Suppressor macrophage treated with lipopolysaccharide for 4 hours (primary cell): ENCODE data around the gene ABCA5.
A peak's percentile ranks its signal among the peaks of the same experiment; 100 is the strongest.

Experiments
- DNase-seq: peaks from one replicate; pipeline ENCODE4 v3.0.0-alpha.2; 2020

Gene ABCA5, protein sequence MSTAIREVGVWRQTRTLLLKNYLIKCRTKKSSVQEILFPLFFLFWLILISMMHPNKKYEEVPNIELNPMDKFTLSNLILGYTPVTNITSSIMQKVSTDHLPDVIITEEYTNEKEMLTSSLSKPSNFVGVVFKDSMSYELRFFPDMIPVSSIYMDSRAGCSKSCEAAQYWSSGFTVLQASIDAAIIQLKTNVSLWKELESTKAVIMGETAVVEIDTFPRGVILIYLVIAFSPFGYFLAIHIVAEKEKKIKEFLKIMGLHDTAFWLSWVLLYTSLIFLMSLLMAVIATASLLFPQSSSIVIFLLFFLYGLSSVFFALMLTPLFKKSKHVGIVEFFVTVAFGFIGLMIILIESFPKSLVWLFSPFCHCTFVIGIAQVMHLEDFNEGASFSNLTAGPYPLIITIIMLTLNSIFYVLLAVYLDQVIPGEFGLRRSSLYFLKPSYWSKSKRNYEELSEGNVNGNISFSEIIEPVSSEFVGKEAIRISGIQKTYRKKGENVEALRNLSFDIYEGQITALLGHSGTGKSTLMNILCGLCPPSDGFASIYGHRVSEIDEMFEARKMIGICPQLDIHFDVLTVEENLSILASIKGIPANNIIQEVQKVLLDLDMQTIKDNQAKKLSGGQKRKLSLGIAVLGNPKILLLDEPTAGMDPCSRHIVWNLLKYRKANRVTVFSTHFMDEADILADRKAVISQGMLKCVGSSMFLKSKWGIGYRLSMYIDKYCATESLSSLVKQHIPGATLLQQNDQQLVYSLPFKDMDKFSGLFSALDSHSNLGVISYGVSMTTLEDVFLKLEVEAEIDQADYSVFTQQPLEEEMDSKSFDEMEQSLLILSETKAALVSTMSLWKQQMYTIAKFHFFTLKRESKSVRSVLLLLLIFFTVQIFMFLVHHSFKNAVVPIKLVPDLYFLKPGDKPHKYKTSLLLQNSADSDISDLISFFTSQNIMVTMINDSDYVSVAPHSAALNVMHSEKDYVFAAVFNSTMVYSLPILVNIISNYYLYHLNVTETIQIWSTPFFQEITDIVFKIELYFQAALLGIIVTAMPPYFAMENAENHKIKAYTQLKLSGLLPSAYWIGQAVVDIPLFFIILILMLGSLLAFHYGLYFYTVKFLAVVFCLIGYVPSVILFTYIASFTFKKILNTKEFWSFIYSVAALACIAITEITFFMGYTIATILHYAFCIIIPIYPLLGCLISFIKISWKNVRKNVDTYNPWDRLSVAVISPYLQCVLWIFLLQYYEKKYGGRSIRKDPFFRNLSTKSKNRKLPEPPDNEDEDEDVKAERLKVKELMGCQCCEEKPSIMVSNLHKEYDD (N-terminal part only)

DNA sequence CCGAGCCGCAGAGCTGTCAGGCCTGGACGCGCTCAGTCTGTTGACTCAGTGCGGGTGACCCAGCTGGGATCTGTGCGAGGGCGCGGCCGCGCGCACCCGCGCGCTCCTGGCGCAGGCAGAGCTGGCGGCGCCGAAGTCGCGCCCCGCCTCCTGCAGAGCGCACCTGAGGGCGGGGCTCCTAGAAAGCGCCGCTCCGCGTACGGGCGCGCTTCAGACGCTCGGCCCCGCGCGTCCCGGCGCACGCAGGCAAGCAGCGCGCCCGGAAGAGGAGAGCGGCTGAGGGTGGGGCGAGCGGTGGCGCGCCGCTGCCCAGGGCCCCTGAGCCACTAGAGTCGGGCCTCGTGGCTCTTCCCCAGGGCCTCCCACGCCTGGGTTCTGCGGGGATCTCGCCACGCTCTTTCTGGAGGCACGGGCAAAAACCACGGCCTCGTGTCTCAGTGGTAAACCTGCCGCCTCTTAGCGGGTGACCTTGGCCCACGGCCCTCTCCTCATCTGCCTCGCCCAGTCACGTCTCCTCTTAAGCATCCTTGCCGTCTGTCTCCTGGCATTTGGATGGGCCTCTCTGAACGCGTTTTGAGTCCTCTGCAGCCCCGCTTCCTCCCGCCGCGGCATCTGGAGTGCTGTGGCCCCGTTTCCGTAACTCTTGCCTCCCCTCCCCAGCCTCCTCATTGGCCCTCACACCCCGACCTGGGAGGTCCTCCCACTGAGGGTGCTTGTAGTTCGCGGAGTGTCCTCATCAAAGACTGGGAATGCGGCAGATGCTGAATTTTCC, at the start of gene ABCA5:
Gene ABCA5 (minus strand): TSS at position 74 of the 772 bp plus-strand sequence. CDS start 12,718 bp downstream, outside the sequence.
- peak; percentile 86 for DNase-seq

DNA sequence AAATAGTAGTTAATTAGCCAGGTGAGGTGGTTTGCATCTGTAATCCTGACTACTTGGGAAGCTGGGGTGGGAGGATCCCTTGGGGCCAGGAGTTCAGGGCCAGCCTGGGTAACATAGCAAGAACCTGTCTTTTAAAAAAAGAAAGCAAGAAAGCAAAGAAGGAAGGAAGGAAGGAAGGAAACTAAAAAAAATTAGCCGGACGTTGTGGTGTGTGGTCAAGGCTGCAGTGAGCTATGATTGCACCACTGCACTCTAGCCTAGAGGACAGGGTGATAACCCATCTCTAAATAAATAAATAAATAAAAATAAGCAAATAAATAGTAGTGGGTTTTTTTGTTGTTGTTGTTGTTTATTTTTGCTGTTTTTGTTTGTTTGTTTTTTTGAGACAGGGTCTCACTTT, 48.3 kb upstream of the ABCA5 start:
- DNase-seq = peak; percentile 14

DNA sequence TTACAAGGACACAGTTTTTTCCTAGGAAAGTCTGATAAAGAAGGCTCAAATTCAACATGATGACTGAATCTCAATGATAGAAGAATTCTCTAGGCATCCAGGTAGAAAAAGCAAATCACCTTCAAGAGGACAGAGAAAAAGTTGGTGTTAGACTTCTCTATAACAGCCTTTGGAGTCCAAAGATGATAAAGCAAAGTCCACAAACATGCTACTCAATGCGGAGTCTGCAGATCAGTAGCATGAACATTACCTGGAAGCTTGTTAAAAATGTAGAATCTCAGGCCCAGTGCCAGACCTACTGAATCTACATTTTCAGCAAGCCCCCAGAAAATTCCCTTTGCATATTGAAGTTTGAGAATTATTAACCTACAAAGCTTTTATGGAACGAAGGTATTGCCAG, 46.1 kb upstream of the ABCA5 start:
- no peak for DNase-seq

GRCh38 chr17:69367298-69367697, 40.4 kb upstream of the ABCA5 start:
- DNase-seq = peak; percentile 19

GRCh38 chr17:69363488-69364210, 36.7 kb upstream of the ABCA5 start:
- no peak for DNase-seq

DNA sequence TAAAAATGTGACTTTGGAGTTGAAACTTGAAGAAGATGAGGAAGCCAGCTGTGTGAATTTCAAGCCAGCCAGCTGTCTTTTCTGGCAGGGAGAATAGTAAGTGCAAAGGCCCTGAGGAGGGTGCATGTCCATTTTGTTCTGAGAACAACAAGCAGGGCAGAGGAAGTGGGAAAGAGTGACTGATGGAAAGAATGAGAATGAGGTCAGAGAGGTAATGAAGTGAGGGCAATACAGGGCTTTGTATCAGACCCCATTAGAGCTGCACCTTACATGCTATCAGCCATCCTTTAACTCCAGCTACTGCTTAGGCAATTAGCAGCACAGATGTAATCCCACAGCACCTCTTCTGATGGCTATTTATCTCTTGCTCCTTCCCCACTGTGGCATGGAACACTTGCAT, 34.2 kb upstream of the ABCA5 start:
- DNase-seq = no peak

GRCh38 chr17:69358688-69359596, 32.0 kb upstream of the ABCA5 start:
- DNase-seq = no peak

GRCh38 chr17:69357701-69358100, 30.8 kb upstream of the ABCA5 start:
- DNase-seq = no peak

GRCh38 chr17:69356625-69357024, 29.7 kb upstream of the ABCA5 start:
- no peak for DNase-seq

DNA sequence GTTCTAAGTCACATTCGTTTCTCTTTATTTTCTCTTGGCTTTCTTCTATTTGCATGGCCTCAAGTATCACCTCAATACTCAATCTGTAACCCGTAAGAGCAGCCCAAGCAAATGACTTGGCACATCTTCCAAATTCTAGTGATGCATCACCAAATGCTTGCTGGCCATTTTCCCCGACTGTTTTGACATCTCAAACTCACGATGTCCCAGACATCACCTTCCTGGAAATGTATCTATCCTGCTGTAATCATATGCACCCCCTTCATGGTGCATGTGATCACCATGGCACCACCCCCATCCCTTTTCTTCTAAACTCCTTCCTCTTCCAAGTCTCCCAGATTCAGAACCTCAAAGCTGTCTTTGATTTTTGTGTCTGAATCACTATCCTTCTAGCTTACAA, 24.0 kb upstream of the ABCA5 start:
- no peak for DNase-seq

GRCh38 chr17:69348429-69348828, 21.5 kb upstream of the ABCA5 start:
- no peak for DNase-seq

GRCh38 chr17:69346766-69347165, 19.8 kb upstream of the ABCA5 start:
- DNase-seq = no peak

DNA sequence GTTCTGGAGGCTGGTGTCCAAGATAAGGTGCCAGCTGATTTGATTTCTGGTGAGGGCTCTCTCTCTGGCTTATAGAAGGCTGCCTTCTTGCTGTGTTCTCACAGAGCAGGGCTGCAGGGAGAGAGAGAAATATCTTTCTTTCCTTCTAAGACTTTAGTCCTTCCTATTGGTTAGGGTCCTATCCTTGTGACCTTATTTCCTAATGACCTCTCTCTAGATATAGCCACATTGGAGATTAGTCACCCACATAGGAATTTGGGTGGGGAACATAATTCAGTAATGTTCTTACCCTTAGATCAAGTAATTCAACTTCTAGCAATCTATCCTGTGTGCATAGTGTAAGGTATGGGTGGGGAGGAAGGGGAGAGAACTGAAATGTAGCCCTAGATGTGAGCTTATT, 18.0 kb upstream of the ABCA5 start:
- DNase-seq = no peak

GRCh38 chr17:69342896-69343644, 16.1 kb upstream of the ABCA5 start:
- DNase-seq = no peak

DNA sequence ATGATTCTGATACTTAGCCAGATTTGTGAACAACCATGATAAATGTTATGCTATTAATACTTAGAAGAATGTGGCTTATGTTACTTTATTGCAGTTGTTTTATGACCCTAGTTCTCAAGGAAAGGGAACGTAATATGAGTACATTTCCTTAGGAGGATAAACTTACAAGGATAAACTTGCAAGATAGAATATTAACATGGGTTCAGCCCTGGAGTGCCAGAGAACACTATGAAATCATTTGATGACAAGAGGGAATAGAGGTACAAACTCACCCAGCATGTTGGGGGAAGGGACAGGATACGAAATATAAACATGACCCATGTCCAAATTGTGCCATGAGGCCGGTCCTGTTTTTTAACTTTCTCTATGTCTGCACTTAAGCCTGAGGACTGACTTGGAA, 13.0 kb upstream of the ABCA5 start:
- no peak for DNase-seq

DNA sequence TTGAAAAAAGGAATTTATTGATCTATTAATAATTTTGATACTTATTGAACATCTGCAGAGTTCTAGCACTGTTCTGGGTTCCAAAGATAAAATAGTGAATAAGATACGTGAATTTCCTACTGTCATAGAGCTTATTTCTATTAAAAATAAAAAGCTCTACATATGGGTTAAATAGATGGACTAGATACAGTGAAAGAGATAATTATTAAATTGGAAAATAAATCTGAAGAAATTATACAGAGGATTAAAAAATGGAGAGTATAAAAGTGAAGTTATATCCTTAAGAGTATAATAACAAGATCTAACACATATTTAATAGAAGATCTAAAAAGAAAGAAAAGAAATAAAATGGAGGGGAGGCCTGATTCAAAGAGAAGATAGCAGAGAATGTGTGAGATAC, 10.1 kb upstream of the ABCA5 start:
- DNase-seq = no peak

GRCh38 chr17:69336580-69336979, 9.6 kb upstream of the ABCA5 start:
- DNase-seq = no peak

- peak; percentile 29 for DNase-seq
Observed at GRCh38 chr17:69335058-69335457, 8.1 kb upstream of the ABCA5 start.

- DNase-seq = peak; percentile 43
Observed at GRCh38 chr17:69333561-69333960, 6.6 kb upstream of the ABCA5 start.

GRCh38 chr17:69331756-69332155, 4.8 kb upstream of the ABCA5 start:
- no peak for DNase-seq
